ELF-1 (cell line): ENCODE measurements around the gene TAF11L13.

Source experiments
- DNase-seq: peaks from one replicate; pipeline ENCODE4 v3.0.0-alpha.2; 2016; ENCODE audit warnings: low read depth, low spot score

The TAF11L13 gene

DNA sequence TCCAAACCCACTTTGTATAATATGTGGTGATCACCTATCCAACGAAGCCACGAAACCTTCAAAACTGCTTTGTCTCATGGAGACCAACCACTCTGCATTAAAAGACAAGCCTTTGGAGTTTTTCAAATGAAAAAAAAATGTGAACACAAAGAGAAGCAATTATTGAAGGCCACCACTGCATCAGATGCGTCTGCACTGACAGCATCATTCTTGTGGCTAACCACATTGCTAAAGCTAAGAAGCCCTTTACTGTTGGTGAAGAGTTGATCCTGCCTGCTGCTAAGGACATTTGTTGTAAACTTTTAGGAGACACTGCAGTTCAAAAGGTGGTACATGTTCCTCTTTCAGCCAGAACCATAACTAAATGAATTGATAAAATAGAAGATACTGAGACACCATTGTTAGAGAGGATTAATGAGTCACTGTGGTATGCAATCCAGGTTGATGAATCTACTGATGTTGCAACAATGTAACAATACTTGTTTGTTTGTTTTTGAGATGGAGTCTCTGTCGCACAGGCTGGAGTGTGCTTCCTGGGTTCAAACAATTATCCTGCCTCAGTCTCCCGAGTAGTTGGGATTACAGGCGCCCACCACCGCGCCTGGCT lies 47.8 kb downstream of the TAF11L13 start:
- no peak for DNase-seq

DNA sequence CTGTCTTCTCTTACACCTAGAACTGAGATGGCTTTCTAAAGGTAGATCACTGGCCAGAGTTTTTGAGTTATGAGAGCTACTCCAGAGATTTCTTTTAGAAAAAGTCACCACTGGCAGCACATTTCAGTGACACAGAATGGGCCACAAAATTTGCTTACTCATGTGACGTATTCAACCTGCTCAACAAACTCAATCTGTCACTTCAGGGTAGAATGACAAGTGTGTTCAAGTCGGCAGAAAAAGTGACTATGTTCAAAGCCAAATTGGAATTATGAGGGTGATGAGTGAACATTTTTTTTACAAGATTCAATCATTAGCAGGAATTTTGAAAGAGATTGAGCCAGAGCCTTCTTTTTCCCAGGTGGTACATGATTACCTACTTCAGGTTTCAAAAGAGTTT lies 48.8 kb downstream of the TAF11L13 start:
- no peak for DNase-seq
